HG03097 (cell line): ENCODE data around the gene LMBR1.
A peak's percentile ranks its signal among the peaks of the same experiment; 100 is the strongest.
"Not testable (repeated sequence)": the region's sequence is repeated elsewhere in the genome, so short reads cannot be mapped to it uniquely, and the experiment has no call there.

Experiments used
- ATAC-seq: cut with Tn5 transposase; IDR thresholded peaks from one replicate; pipeline ENCODE4 v1.9.1; 2021; ENCODE audit not compliant: unreplicated experiment, low FRiP score

LMBR1 gene

DNA sequence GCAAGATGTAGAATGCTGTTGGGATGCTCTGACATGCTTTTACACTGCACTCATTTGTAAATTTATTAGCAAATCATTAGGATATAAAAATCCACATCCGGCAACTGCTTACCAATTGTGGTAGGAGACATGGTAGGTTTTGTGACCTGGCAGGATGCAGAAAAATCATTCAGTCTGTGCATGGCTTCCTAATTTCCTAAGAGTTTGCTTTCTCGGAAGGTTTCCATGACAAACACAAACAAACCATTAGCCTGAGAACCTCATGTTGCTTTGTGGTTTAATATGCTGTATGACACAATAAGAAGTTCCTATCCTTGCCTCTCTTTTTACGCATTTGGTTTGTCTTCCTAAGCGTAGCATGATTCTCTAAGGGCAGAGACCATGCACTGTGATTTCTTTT lies 14.7 kb upstream of the LMBR1 start:
- ATAC-seq, result no peak

DNA sequence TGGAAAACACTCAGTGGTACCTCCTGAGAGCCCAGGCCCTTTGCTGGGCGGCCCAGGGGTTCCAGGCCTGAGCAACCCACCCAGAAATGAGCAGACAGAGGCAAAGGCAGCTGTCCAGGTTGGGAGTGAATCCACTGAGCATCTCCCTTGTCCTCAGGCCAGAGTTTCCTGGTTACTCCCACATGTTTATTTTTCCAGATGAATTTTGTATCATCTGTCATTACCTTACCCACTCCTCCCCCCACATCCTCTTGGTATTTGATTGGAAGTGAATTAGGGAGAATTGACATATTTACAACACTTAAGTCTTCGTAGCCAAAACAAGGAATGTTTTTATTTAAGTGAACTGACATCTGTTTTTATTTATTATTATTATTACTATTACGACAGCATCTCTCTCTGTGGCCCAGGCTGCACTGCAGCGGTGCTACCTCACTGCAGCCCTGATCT lies 13.2 kb upstream of the LMBR1 start:
- no peak for ATAC-seq

DNA sequence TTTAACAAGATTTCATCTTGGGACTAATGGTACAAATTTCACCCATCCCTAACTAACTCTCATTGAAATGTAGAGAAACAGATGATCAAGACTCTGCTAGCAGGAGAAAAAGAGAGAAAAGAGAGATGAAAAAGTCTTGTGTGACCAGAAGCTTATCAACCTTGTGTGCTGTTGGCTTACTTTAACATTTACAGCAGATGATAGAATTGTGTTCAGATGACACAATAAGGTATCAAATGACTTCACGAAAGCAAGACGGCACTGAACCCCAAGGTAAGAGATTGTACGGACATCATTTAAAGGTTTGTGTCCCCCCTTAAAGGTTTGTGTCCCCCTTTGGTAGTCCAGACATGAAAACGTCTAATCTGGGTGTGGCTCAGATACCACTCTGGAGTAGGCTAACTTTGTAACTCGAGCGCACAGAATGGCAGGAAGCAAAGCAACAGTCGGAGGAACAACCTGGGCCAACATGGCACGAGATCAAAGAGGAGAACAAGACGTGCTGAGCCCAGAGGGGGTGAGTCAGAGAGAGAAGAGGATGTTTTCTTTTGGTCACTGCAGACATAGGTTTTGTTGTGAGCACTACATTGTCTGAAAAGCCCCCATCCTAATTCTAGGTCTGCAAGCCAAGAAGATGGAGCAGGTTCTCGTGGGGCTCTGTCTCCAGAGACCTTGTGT lies 10.4 kb upstream of the LMBR1 start:
- ATAC-seq, result no peak

DNA sequence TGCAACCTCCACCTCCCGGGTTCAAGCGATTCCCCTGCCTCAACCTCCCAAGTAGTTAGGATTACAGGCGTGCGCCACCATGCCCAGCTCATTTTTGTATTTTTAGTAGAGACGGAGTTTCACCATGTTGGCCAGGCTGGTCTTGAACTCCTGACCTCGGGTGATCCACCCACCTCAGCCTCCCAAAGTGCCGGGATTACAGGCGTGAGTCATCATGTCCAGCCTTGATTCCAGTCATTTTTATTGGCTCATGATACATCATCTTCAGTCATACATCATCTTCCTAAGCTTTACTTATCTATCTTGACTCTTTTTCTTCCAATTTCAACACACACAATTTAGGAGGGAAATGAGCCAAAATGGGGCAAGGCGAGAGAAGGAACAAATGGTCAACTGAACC lies 7.1 kb upstream of the LMBR1 start:
- ATAC-seq, result not testable (repeated sequence)

GRCh38 chr7:156898938-156899337 lies 6.0 kb upstream of the LMBR1 start:
- no peak for ATAC-seq

- no peak for ATAC-seq
These were observed 4.7 kb upstream of the LMBR1 start for GRCh38 chr7:156897673-156898072.

GRCh38 chr7:156896388-156897022 lies 3.5 kb upstream of the LMBR1 start:
- no peak for ATAC-seq

- no peak for ATAC-seq
These were observed 2.2 kb upstream of the LMBR1 start for GRCh38 chr7:156895024-156895780.

DNA sequence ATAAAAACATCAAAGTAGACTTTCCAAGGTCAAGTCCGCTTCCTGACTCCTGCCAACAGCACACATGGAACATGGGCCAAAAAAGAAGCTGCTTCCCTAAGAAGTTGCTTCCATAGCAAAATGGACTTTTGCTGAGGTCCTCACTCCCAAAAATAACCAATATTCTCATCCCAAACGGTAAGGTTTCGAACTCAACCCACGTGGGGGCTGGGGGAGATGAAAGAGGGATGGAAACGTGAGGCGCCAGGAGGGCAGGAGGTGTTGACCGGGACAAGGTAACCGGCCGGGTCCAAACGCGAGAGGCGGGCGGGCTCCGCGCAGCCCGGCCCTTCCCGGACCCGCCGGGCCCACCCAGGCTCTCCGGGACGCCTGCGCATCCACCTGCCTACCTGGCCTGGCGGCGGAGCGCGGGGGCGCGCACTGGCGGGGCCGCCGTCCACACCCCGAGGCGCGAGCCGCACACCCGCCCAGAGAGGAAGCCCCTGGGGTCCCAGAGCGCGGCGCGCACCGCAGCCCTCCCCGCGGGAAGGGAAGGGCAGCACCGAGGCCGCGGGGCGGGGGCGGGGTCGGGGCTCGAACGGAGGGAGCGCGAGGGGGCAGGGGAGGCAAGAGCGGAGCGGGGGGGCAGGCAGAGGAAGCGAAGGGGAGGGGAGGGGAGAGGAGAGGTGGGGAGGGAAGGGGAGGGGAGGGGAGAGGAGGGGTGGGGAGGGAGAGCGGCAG lies 742 bp downstream of the LMBR1 start:
- peak; percentile 29 for ATAC-seq

GRCh38 chr7:156889746-156890145 lies 3.2 kb downstream of the LMBR1 start:
- no peak for ATAC-seq

DNA sequence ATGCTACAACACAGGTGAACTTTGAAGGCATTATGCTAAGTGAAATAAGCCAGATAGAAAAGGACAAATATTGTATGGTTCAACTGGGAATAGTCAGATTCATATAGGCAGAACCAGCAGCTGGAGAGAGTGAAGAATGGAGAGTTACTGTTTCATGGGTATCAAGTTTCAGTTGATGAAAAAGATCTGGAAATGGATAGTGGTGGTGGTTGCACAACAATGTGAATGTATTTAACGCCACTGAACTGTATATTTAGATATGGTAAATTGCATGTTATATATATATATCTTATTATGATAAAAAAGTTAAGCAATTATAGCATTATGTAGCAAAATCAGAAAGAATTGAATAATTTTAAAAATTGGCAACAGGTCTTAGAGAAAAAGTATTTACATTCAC lies 3.9 kb downstream of the LMBR1 start:
- no peak for ATAC-seq

GRCh38 chr7:156886020-156886795 lies 6.8 kb downstream of the LMBR1 start:
- no peak for ATAC-seq

- ATAC-seq, result no peak
These were observed 11.3 kb downstream of the LMBR1 start for GRCh38 chr7:156881679-156882078.

DNA sequence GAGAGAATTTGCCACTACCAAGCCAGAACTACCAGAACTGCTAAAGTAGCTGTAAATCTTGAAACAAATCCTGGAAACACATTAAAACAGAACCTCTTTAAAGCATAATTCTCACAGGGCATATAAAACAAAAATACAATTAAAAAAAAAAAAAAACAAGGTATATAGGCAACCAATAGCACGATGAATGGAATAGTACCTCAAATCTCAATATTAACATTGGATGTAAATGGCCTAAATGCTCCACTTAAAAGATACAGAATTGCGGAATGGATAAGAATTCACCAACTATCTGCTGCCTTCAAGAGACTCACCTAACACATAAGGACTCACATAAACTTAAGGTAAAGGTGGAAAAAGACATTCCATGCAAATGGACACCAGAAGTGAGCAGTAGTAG lies 17.2 kb downstream of the LMBR1 start:
- no peak for ATAC-seq

DNA sequence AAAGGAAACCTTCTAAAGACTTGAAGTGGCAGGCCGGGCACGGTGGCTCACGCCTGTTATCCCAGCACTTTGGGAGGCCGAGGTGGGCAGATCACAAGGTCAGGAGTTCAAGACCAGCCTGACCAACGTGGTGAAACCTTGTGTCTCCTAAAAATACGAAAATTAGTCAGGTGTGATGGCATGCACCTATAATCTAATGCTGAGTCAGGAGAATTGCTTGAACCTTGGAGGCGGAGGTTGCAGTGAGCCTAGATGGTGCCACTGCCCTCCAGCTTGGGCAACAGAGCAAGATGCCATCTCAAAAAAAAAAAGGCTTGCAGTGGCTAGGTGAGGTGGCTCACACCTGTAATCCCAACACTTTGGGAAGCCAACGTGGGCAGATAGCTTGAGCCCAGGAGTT lies 24.6 kb downstream of the LMBR1 start:
- not testable (repeated sequence) for ATAC-seq

- ATAC-seq, result no peak
These were observed 27.5 kb downstream of the LMBR1 start for GRCh38 chr7:156865493-156865892.

DNA sequence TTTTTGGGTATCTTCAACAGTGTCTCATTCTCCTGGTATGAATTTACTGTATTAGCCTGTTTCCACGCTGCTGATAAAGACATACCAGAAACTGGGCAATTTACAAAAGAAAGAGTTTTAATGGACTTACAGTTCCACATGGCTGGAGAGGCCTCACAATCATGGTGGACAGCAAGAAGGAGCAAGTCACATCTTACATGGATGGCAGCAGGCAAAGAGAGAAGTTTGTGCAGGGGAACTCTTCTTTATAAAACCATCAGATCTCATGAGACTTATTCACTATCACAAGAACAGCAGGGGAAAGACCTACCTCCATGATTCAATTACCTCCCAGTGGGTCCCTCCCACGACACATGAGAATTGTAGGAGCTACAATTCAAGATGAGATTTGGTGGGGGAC lies 31.0 kb downstream of the LMBR1 start:
- not testable (repeated sequence) for ATAC-seq

DNA sequence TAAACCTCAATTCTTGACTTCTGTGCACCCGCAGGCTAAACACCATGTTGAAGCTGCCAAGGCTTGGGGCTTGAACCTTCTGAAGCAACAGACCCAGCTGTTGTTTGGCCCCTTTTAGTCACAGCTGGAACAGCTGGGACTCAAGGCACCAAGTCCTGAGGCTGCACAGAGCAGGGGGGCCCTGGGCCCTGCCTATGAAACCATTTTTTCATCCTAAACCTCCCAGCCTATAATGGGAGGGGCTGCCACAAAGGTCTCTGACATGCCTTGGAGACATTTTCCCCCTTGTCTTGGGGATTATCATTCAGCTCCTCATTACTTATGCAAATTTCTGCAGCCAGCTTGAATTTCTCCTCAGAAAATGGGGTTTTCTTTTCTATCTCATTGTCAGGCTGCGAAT lies 31.8 kb downstream of the LMBR1 start:
- no peak for ATAC-seq

- ATAC-seq, result not testable (repeated sequence)
These were observed 32.9 kb downstream of the LMBR1 start for GRCh38 chr7:156860099-156860498.

DNA sequence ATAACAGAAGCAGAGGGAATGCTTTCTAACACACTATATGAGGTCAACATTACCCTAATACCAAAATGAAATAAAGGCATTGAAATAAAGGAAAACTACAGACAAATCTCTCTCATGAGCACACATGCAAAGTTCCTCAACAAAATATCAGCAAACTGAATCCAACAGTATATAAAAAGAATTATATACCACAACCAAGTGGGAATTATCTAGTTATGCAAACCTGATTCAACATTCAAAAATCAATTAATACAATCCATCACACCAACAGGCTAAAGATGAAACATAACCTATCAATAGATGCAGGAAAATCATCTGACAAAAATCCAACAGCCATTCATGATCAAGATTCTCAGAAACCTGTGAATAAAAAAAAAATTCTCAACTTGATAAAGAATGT lies 34.5 kb downstream of the LMBR1 start:
- no peak for ATAC-seq
